Activated T-cell treated with anti-CD3 and anti-CD28 coated beads, Interleukin-2, amount 50 U/mL, for 4 hours (primary cell): ENCODE measurements around the gene NIBAN1. TPM values are rescaled to one million over a fixed set of nuclear protein-coding genes. Genes with fewer than 3 reads are reported as not detected.
A peak's percentile ranks its signal among the peaks of the same experiment; 100 is the strongest.
"Not testable (repeated sequence)": the region's sequence is repeated elsewhere in the genome, so short reads cannot be mapped to it uniquely, and the experiment has no call there.

Experiments used
- ATAC-seq, 2 donors: fragments of 200-7000 bp; cut with Tn5 transposase; one replicate each; pipeline ENCODE4 v1.10.0; 2021
- DNase-seq: peaks from one replicate; pipeline ENCODE4 v3.0.0-alpha.2; 2020
- H3K27me3 Mint-ChIP-seq: one replicate; pipeline ENCODE4 v1.8.0; 2021; ENCODE audit warnings: low read depth, mixed read lengths
- H3K36me3 Mint-ChIP-seq: one replicate; pipeline ENCODE4 v1.8.0; 2022; ENCODE audit warnings: mixed read lengths; ENCODE audit not compliant: insufficient read depth
- H3K4me1 Mint-ChIP-seq: one replicate; pipeline ENCODE4 v1.8.0; 2021; ENCODE audit warnings: low read depth, mixed read lengths
- H3K4me3 Mint-ChIP-seq: one replicate; pipeline ENCODE4 v1.8.0; 2021; ENCODE audit warnings: mild to moderate bottlenecking, moderate library complexity, mixed read lengths
- H3K9me3 Mint-ChIP-seq: one replicate; pipeline ENCODE4 v1.8.0; 2021; ENCODE audit warnings: mixed read lengths
- total RNA-seq, 3 donors: library from RNA; stranded (reverse); gene quantifications; one replicate each; pipeline ENCODE4 v1.2.1, GENCODE V29; 2021

NIBAN1 gene
- 10 to 100 TPM in 2 of 3 donors, 1 to 10 TPM in 1; 5.6 to 14.2 (median 12.2) TPM for total RNA-seq

- DNase-seq = peak; percentile 57
- H3K4me3 Mint-ChIP-seq = peak within 1 kb of the TSS; percentile 90
- peaks cover 51% of the 10 kb centered on the region for H3K4me1 Mint-ChIP-seq
- H3K9me3 Mint-ChIP-seq = no peaks in the 10 kb centered on the region
- ATAC-seq = peak; percentile 80 to 84
- peaks cover 6% of the 10 kb centered on the region for H3K36me3 Mint-ChIP-seq
- peaks cover 4% of the 10 kb centered on the region for H3K27me3 Mint-ChIP-seq
Observed at GRCh38 chr1:184974056-184974836, at the start of gene NIBAN1. TSS of gene NIBAN1 (minus strand) at chr1:184974508. CDS start at chr1:184974356, 152 bp downstream.

- Mint-ChIP-seq H3K4me3 (no peak overlapping the region), H3K9me3 (no peaks in the 10 kb centered on the region), H3K4me1 (no peaks in the 10 kb centered on the region), H3K27me3 (peaks cover 4% of the 10 kb centered on the region), H3K36me3 (no peaks in the 10 kb centered on the region)
- DNase-seq = no peak
- ATAC-seq = no peak
Observed at GRCh38 chr1:185017966-185018365, 43.7 kb upstream of the NIBAN1 start.

GRCh38 chr1:185017338-185017737, 43.0 kb upstream of the NIBAN1 start:
- Mint-ChIP-seq H3K4me3 (no peak overlapping the region), H3K36me3 (no peaks in the 10 kb centered on the region)

GRCh38 chr1:185016880-185017279, 42.6 kb upstream of the NIBAN1 start:
- Mint-ChIP-seq H3K36me3 (no peaks in the 10 kb centered on the region), H3K27me3 (peaks cover 4% of the 10 kb centered on the region), H3K4me3 (no peak overlapping the region), H3K9me3 (no peaks in the 10 kb centered on the region), H3K4me1 (no peaks in the 10 kb centered on the region)
- ATAC-seq (no peak), DNase-seq (no peak)

More at GRCh38 chr1:185017338-185017737, 43.0 kb upstream of the NIBAN1 start:
- ATAC-seq = no peak
- no peaks in the 10 kb centered on the region for H3K9me3 Mint-ChIP-seq
- DNase-seq = no peak
- peaks cover 4% of the 10 kb centered on the region for H3K27me3 Mint-ChIP-seq
- no peaks in the 10 kb centered on the region for H3K4me1 Mint-ChIP-seq

GRCh38 chr1:185015631-185016030, 41.3 kb upstream of the NIBAN1 start:
- H3K4me3 Mint-ChIP-seq = no peak overlapping the region

GRCh38 chr1:185014941-185015340, 40.6 kb upstream of the NIBAN1 start:
- DNase-seq (no peak), ATAC-seq (no peak)
- no peaks in the 10 kb centered on the region for H3K9me3 Mint-ChIP-seq
- no peaks in the 10 kb centered on the region for H3K36me3 Mint-ChIP-seq
- H3K4me1 Mint-ChIP-seq = no peaks in the 10 kb centered on the region
- H3K27me3 Mint-ChIP-seq = peaks cover 4% of the 10 kb centered on the region
- H3K4me3 Mint-ChIP-seq = no peak overlapping the region

More at GRCh38 chr1:185015631-185016030, 41.3 kb upstream of the NIBAN1 start:
- ATAC-seq (no peak), DNase-seq (no peak)
- H3K27me3 Mint-ChIP-seq = peaks cover 4% of the 10 kb centered on the region
- H3K9me3 Mint-ChIP-seq = no peaks in the 10 kb centered on the region
- no peaks in the 10 kb centered on the region for H3K36me3 Mint-ChIP-seq
- H3K4me1 Mint-ChIP-seq = no peaks in the 10 kb centered on the region

GRCh38 chr1:185010361-185010760, 36.1 kb upstream of the NIBAN1 start:
- Mint-ChIP-seq H3K4me3 (no peak overlapping the region), H3K4me1 (no peaks in the 10 kb centered on the region), H3K27me3 (peaks cover 4% of the 10 kb centered on the region), H3K9me3 (no peaks in the 10 kb centered on the region), H3K36me3 (no peaks in the 10 kb centered on the region)
- no peak for DNase-seq
- no peak for ATAC-seq

GRCh38 chr1:185008838-185009237, 34.5 kb upstream of the NIBAN1 start:
- H3K36me3 Mint-ChIP-seq = no peaks in the 10 kb centered on the region
- no peak for ATAC-seq
- no peaks in the 10 kb centered on the region for H3K4me1 Mint-ChIP-seq
- H3K4me3 Mint-ChIP-seq = no peak overlapping the region
- H3K9me3 Mint-ChIP-seq = no peaks in the 10 kb centered on the region
- H3K27me3 Mint-ChIP-seq = peaks cover 6% of the 10 kb centered on the region
- no peak for DNase-seq

- DNase-seq, ATAC-seq, H3K4me3 Mint-ChIP-seq, H3K4me1 Mint-ChIP-seq, H3K36me3 Mint-ChIP-seq, H3K9me3 Mint-ChIP-seq: not testable (repeated sequence)
- H3K27me3 Mint-ChIP-seq = peaks cover 26% of the 10 kb centered on the region
Observed at GRCh38 chr1:185001312-185001880, 27.1 kb upstream of the NIBAN1 start.

- DNase-seq, H3K36me3 Mint-ChIP-seq, H3K4me3 Mint-ChIP-seq, H3K9me3 Mint-ChIP-seq, ATAC-seq, H3K4me1 Mint-ChIP-seq: not testable (repeated sequence)
- peaks cover 33% of the 10 kb centered on the region for H3K27me3 Mint-ChIP-seq
Observed at GRCh38 chr1:184999974-185000373, 25.7 kb upstream of the NIBAN1 start.

GRCh38 chr1:184994301-184994700, 20.0 kb upstream of the NIBAN1 start:
- Mint-ChIP-seq H3K27me3 (peaks cover 32% of the 10 kb centered on the region), H3K4me3 (no peak overlapping the region), H3K9me3 (peaks cover 7% of the 10 kb centered on the region), H3K36me3 (peaks cover 3% of the 10 kb centered on the region), H3K4me1 (no peaks in the 10 kb centered on the region)
- no peak for ATAC-seq
- DNase-seq = no peak

- DNase-seq (no peak), ATAC-seq (no peak)
- Mint-ChIP-seq H3K9me3 (peaks cover 7% of the 10 kb centered on the region), H3K4me1 (no peaks in the 10 kb centered on the region), H3K4me3 (no peak overlapping the region), H3K36me3 (peaks cover 3% of the 10 kb centered on the region), H3K27me3 (peaks cover 23% of the 10 kb centered on the region)
Observed at GRCh38 chr1:184992271-184992670, 18.0 kb upstream of the NIBAN1 start.

- H3K27me3 Mint-ChIP-seq = peaks cover 19% of the 10 kb centered on the region
- ATAC-seq (no peak), DNase-seq (no peak)
- H3K36me3 Mint-ChIP-seq = peaks cover 3% of the 10 kb centered on the region
- peaks cover 7% of the 10 kb centered on the region for H3K9me3 Mint-ChIP-seq
- no peak overlapping the region for H3K4me3 Mint-ChIP-seq
- H3K4me1 Mint-ChIP-seq = no peaks in the 10 kb centered on the region
Observed at GRCh38 chr1:184990204-184990603, 15.9 kb upstream of the NIBAN1 start.

GRCh38 chr1:184988506-184988905, 14.2 kb upstream of the NIBAN1 start:
- DNase-seq = no peak
- no peaks in the 10 kb centered on the region for H3K4me1 Mint-ChIP-seq
- H3K36me3 Mint-ChIP-seq = no peaks in the 10 kb centered on the region
- no peak overlapping the region for H3K4me3 Mint-ChIP-seq
- peaks cover 14% of the 10 kb centered on the region for H3K27me3 Mint-ChIP-seq
- H3K9me3 Mint-ChIP-seq = no peaks in the 10 kb centered on the region
- ATAC-seq = no peak

- H3K36me3 Mint-ChIP-seq = no peaks in the 10 kb centered on the region
- H3K9me3 Mint-ChIP-seq = no peaks in the 10 kb centered on the region
- H3K27me3 Mint-ChIP-seq = peaks cover 12% of the 10 kb centered on the region
- DNase-seq = no peak
- ATAC-seq = no peak
- H3K4me3 Mint-ChIP-seq = no peak overlapping the region
- H3K4me1 Mint-ChIP-seq = no peaks in the 10 kb centered on the region
Observed at GRCh38 chr1:184987696-184988095, 13.4 kb upstream of the NIBAN1 start.
